ENCODE measurements around the gene PHC3. TPM values are rescaled to one million over a fixed set of nuclear protein-coding genes. Genes with fewer than 3 reads are reported as not detected.

PHC3 gene

GRCh38 chr3:170043506-170043905 is 138.0 kb downstream of the PHC3 start:
- Histone ChIP-seq H4K8ac (ENCODE audit: low read depth, low read length) (no peak overlapping the region), H3K18ac (ENCODE audit: low read length) (no peak overlapping the region), H3K4me1 (ENCODE audit: control insufficient read depth in 2 of 2, insufficient read depth in 1 of 2, low read depth in 1 of 2, low read length in 2 of 2) (peaks cover 0 to 6% of the 10 kb centered on the region in 2 donors), H2BK5ac (ENCODE audit: low read length) (no peak overlapping the region), H2BK120ac (ENCODE audit: low read depth, low read length) (no peak overlapping the region), H3K23ac (ENCODE audit: low read depth, low read length, poor library complexity) (no peak overlapping the region), H2AFZ (ENCODE audit: low read length) (no peak overlapping the region), H2BK12ac (ENCODE audit: low read length) (no peak overlapping the region), H3K4ac (ENCODE audit: low read length) (no peak overlapping the region), H3K14ac (ENCODE audit: low read length) (no peak overlapping the region), H3K4me3 (ENCODE audit: low read length in 2 of 2) (no peak overlapping the region), H3K9ac (ENCODE audit: low read depth, low read length, poor library complexity) (no peak overlapping the region), H3K27me3 (ENCODE audit: control insufficient read depth in 3 of 3, insufficient read depth in 3 of 3, low read depth in 1 of 3, low read length in 3 of 3) (peaks cover 0 to 55% (median 11%) of the 10 kb centered on the region in 3 experiments), H3K4me2 (ENCODE audit: insufficient read depth, low read length, poor library complexity, severe bottlenecking) (no peak overlapping the region), H3K9me3 (replicated peaks in 1 of 2; ENCODE audit: control insufficient read depth in 2 of 2, insufficient read depth in 1 of 2, low read depth in 1 of 2, low read length in 2 of 2) (no peaks in the 10 kb centered on the region), H2BK15ac (ENCODE audit: low read length) (no peak overlapping the region), H3K79me1 (ENCODE audit: low read depth, low read length) (no peaks in the 10 kb centered on the region), H2AK5ac (ENCODE audit: low read depth, low read length) (no peak overlapping the region), H3K36me3 (replicated peaks in 1 of 2; ENCODE audit: control insufficient read depth in 2 of 2, insufficient read depth in 2 of 2, low read length in 2 of 2) (no peaks in the 10 kb centered on the region), H3K27ac (replicated peaks; ENCODE audit: low read length) (no peak overlapping the region), H4K91ac (ENCODE audit: low read depth, low read length, poor library complexity) (no peak overlapping the region)
- no CpG with 5 or more reads among the region's 7 CpGs for WGBS, 2 donors (ENCODE audit: extremely low coverage in 2 of 2, insufficient read length in 2 of 2, insufficient replicate concordance in 1 of 2)
- DNase-seq (ENCODE audit: low spot score), result no peak

GRCh38 chr3:170040418-170040817 is 141.1 kb downstream of the PHC3 start:
- Histone ChIP-seq H2BK5ac (ENCODE audit: low read length) (no peak overlapping the region), H3K4me2 (ENCODE audit: insufficient read depth, low read length, poor library complexity, severe bottlenecking) (no peak overlapping the region), H2AK5ac (ENCODE audit: low read depth, low read length) (no peak overlapping the region), H3K4me3 (ENCODE audit: low read length in 2 of 2) (no peak overlapping the region), H3K27me3 (ENCODE audit: control insufficient read depth in 3 of 3, insufficient read depth in 3 of 3, low read depth in 1 of 3, low read length in 3 of 3) (peaks cover 0 to 59% (median 19%) of the 10 kb centered on the region in 3 experiments), H3K9ac (ENCODE audit: low read depth, low read length, poor library complexity) (no peak overlapping the region), H3K79me1 (ENCODE audit: low read depth, low read length) (no peaks in the 10 kb centered on the region), H4K91ac (ENCODE audit: low read depth, low read length, poor library complexity) (no peak overlapping the region), H3K27ac (replicated peaks; ENCODE audit: low read length) (no peak overlapping the region), H3K4ac (ENCODE audit: low read length) (no peak overlapping the region), H3K18ac (ENCODE audit: low read length) (no peak overlapping the region), H4K8ac (ENCODE audit: low read depth, low read length) (no peak overlapping the region), H2BK12ac (ENCODE audit: low read length) (no peak overlapping the region), H2AFZ (ENCODE audit: low read length) (no peak overlapping the region), H3K9me3 (replicated peaks in 1 of 2; ENCODE audit: control insufficient read depth in 2 of 2, insufficient read depth in 1 of 2, low read depth in 1 of 2, low read length in 2 of 2) (no peaks in the 10 kb centered on the region), H3K36me3 (replicated peaks in 1 of 2; ENCODE audit: control insufficient read depth in 2 of 2, insufficient read depth in 2 of 2, low read length in 2 of 2) (no peaks in the 10 kb centered on the region), H2BK120ac (ENCODE audit: low read depth, low read length) (no peak overlapping the region), H3K14ac (ENCODE audit: low read length) (no peak overlapping the region), H2BK15ac (ENCODE audit: low read length) (no peak overlapping the region), H3K23ac (ENCODE audit: low read depth, low read length, poor library complexity) (no peak overlapping the region), H3K4me1 (ENCODE audit: control insufficient read depth in 2 of 2, insufficient read depth in 1 of 2, low read depth in 1 of 2, low read length in 2 of 2) (peaks cover 0 to 6% of the 10 kb centered on the region in 2 donors)
- no peak for DNase-seq (ENCODE audit: low spot score)
- no CpG with 5 or more reads among the region's 8 CpGs for WGBS, 2 donors (ENCODE audit: extremely low coverage in 2 of 2, insufficient read length in 2 of 2, insufficient replicate concordance in 1 of 2)

DNA sequence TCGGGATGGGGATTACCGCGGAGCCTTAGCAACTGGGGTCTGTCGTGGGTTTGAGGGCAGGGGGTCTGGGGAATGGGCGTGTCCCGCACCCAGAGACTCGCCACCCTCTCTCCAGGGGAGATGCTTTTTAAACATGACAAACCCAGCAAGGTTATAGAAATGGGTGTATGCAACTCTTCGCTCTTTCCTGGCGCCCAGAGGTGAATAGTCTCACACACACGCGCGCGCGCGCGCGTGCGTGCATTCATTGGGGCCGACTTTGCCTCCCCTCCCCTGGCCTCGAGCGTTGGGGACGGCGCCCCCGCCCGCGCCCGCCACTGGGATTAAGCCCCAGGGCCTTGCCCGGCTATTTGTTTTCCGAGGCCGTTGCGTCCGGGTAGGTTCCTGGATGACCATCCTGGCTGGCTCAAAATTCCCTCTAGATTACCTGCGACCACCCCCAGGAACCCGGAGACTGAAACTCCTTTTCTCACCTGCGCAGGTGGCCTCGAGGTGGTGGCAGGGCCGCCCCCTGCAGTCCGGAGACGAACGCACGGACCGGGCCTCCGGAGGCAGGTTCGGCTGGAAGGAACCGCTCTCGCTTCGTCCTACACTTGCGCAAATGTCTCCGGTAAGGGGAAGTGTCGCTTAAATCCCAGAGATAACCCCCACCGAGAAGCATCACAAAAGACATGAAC is 143.0 kb downstream of the PHC3 start:
- H3K4me3 ChIP-seq (ENCODE audit: low read length in 2 of 2), result peak overlapping the region; percentile 43 to 87
- H3K9me3 ChIP-seq (replicated peaks in 1 of 2; ENCODE audit: control insufficient read depth in 2 of 2, insufficient read depth in 1 of 2, low read depth in 1 of 2, low read length in 2 of 2), result no peaks in the 10 kb centered on the region
- H3K4me1 ChIP-seq (ENCODE audit: control insufficient read depth in 2 of 2, insufficient read depth in 1 of 2, low read depth in 1 of 2, low read length in 2 of 2), result peaks cover 0 to 6% of the 10 kb centered on the region in 2 donors
- WGBS, 2 donors (ENCODE audit: extremely low coverage in 2 of 2, insufficient read length in 2 of 2, insufficient replicate concordance in 1 of 2), result no CpG with 5 or more reads among the region's 51 CpGs
- DNase-seq (ENCODE audit: low spot score), result no peak
- peak overlapping the region; percentile 89 for H3K4me2 ChIP-seq (ENCODE audit: insufficient read depth, low read length, poor library complexity, severe bottlenecking)
- peaks cover 0 to 57% (median 19%) of the 10 kb centered on the region in 3 experiments for H3K27me3 ChIP-seq (ENCODE audit: control insufficient read depth in 3 of 3, insufficient read depth in 3 of 3, low read depth in 1 of 3, low read length in 3 of 3)
- H3K18ac ChIP-seq (ENCODE audit: low read length), result peak overlapping the region; percentile 71
- H2BK15ac ChIP-seq (ENCODE audit: low read length), result no peak overlapping the region
- H3K27ac ChIP-seq (replicated peaks; ENCODE audit: low read length), result no peak overlapping the region
- no peak overlapping the region for H3K4ac ChIP-seq (ENCODE audit: low read length)
- H3K9ac ChIP-seq (ENCODE audit: low read depth, low read length, poor library complexity), result no peak overlapping the region
- no peaks in the 10 kb centered on the region for H3K36me3 ChIP-seq (replicated peaks in 1 of 2; ENCODE audit: control insufficient read depth in 2 of 2, insufficient read depth in 2 of 2, low read length in 2 of 2)
- peak overlapping the region; percentile 51 for H3K14ac ChIP-seq (ENCODE audit: low read length)
- H4K8ac ChIP-seq (ENCODE audit: low read depth, low read length), result no peak overlapping the region
- no peak overlapping the region for H2AK5ac ChIP-seq (ENCODE audit: low read depth, low read length)
- peak overlapping the region; percentile 95 for H2AFZ ChIP-seq (ENCODE audit: low read length)
- no peaks in the 10 kb centered on the region for H3K79me1 ChIP-seq (ENCODE audit: low read depth, low read length)
- no peak overlapping the region for H2BK12ac ChIP-seq (ENCODE audit: low read length)
- no peak overlapping the region for H2BK120ac ChIP-seq (ENCODE audit: low read depth, low read length)
- no peak overlapping the region for H2BK5ac ChIP-seq (ENCODE audit: low read length)
- no peak overlapping the region for H3K23ac ChIP-seq (ENCODE audit: low read depth, low read length, poor library complexity)
- H4K91ac ChIP-seq (ENCODE audit: low read depth, low read length, poor library complexity), result no peak overlapping the region

Small RNA genes within 50 kb of the gene (small RNA-seq; reads per million reads assigned to genes)
- gene RNU4-38P (ENCODE audit: insufficient read depth), result not detected
- not detected for gene RNU6-315P (ENCODE audit: insufficient read depth)
